Measurements from ENCODE around the gene CENPS. TPM values are rescaled to one million over a fixed set of nuclear protein-coding genes. Genes with fewer than 3 reads are reported as not detected.
A peak's percentile ranks its signal among the peaks of the same experiment; 100 is the strongest.
"Not testable (repeated sequence)": the region's sequence is repeated elsewhere in the genome, so short reads cannot be mapped to it uniquely, and the experiment has no call there.

Gene CENPS
- total and polyA plus RNA-seq, 2 donors from 2014 or later: 21.9 to 45.1 TPM

GRCh38 chr1:10419351-10419750 lies 10.9 kb upstream of the CENPS start:
- Histone ChIP-seq H3K4me1 (ENCODE audit: control insufficient read depth in 2 of 3, insufficient read depth in 2 of 3, low read depth in 1 of 3, low read length in 3 of 3) (no peaks in the 10 kb centered on the region), H3K9me3 (ENCODE audit: control insufficient read depth in 2 of 3, insufficient read depth in 1 of 3, low read length in 3 of 3) (no peaks in the 10 kb centered on the region), H3K27ac (ENCODE audit: low read depth in 2 of 2, low read length in 2 of 2) (no peak overlapping the region), H3K27me3 (ENCODE audit: control insufficient read depth, insufficient read depth, low read length) (no peaks in the 10 kb centered on the region), H3K36me3 (ENCODE audit: control insufficient read depth in 2 of 3, insufficient read depth in 3 of 3, low read length in 3 of 3) (peaks cover 2 to 26% (median 19%) of the 10 kb centered on the region in 3 donors), H3K4me3 (ENCODE audit: low read length in 3 of 3) (no peak overlapping the region), H3K9ac (ENCODE audit: low read length in 3 of 3) (no peak overlapping the region)
- DNase-seq (peak in 1 of 5 donors; percentile 40), FAIRE-seq (no peak)
- intact Hi-C loops (cut with DNase I): no loop called here
- no peak for TF ChIP-seq CTCF (IDR thresholded peaks at IDR 0.05; ENCODE audit: borderline replicate concordance, extremely low read depth, insufficient read depth)

GRCh38 chr1:10421637-10422036 lies 8.6 kb upstream of the CENPS start:
- no peaks in the 10 kb centered on the region for H3K27me3 ChIP-seq (ENCODE audit: control insufficient read depth, insufficient read depth, low read length)
- H3K9ac ChIP-seq (ENCODE audit: low read length in 3 of 3): no peak overlapping the region
- DNase-seq: peak in 1 of 5 donors; percentile 43
- no peak for TF ChIP-seq CTCF (IDR thresholded peaks at IDR 0.05; ENCODE audit: borderline replicate concordance, extremely low read depth, insufficient read depth)
- H3K27ac ChIP-seq (ENCODE audit: low read depth in 2 of 2, low read length in 2 of 2): no peak overlapping the region
- no peak for FAIRE-seq
- no peaks in the 10 kb centered on the region for H3K9me3 ChIP-seq (ENCODE audit: control insufficient read depth in 2 of 3, insufficient read depth in 1 of 3, low read length in 3 of 3)
- H3K4me3 ChIP-seq (ENCODE audit: low read length in 3 of 3): no peak overlapping the region
- intact Hi-C loops (cut with DNase I): loop anchor here (10.0 kb wide), 1 partner anchor 47 kb away; no protein-coding TSS in a partner anchor
- peaks cover 2 to 19% (median 13%) of the 10 kb centered on the region in 3 donors for H3K36me3 ChIP-seq (ENCODE audit: control insufficient read depth in 2 of 3, insufficient read depth in 3 of 3, low read length in 3 of 3)
- H3K4me1 ChIP-seq (ENCODE audit: control insufficient read depth in 2 of 3, insufficient read depth in 2 of 3, low read depth in 1 of 3, low read length in 3 of 3): no peaks in the 10 kb centered on the region

- no peak overlapping the region for H3K9ac ChIP-seq (ENCODE audit: low read length in 3 of 3)
- H3K4me3 ChIP-seq (ENCODE audit: low read length in 3 of 3): no peak overlapping the region
- H3K27me3 ChIP-seq (ENCODE audit: control insufficient read depth, insufficient read depth, low read length): no peaks in the 10 kb centered on the region
- no peak for FAIRE-seq
- H3K4me1 ChIP-seq (ENCODE audit: control insufficient read depth in 2 of 3, insufficient read depth in 2 of 3, low read depth in 1 of 3, low read length in 3 of 3): no peaks in the 10 kb centered on the region
- intact Hi-C loops (cut with DNase I): loop anchor here (10.0 kb wide), 1 partner anchor 49 kb away; no protein-coding TSS in a partner anchor
- TF ChIP-seq CTCF (IDR thresholded peaks at IDR 0.05; ENCODE audit: borderline replicate concordance, extremely low read depth, insufficient read depth): no peak
- peaks cover 0 to 7% (median 0%) of the 10 kb centered on the region in 3 donors for H3K36me3 ChIP-seq (ENCODE audit: control insufficient read depth in 2 of 3, insufficient read depth in 3 of 3, low read length in 3 of 3)
- DNase-seq: peak in 2 of 5 donors; percentile 23 to 54
- H3K9me3 ChIP-seq (ENCODE audit: control insufficient read depth in 2 of 3, insufficient read depth in 1 of 3, low read length in 3 of 3): no peaks in the 10 kb centered on the region
- H3K27ac ChIP-seq (ENCODE audit: low read depth in 2 of 2, low read length in 2 of 2): no peak overlapping the region
Observed at GRCh38 chr1:10424034-10424433, 6.2 kb upstream of the CENPS start.

GRCh38 chr1:10424651-10425050 lies 5.6 kb upstream of the CENPS start:
- no peak for FAIRE-seq
- peaks cover 0 to 3% (median 0%) of the 10 kb centered on the region in 3 donors for H3K36me3 ChIP-seq (ENCODE audit: control insufficient read depth in 2 of 3, insufficient read depth in 3 of 3, low read length in 3 of 3)
- no peak overlapping the region for H3K4me3 ChIP-seq (ENCODE audit: low read length in 3 of 3)
- H3K27me3 ChIP-seq (ENCODE audit: control insufficient read depth, insufficient read depth, low read length): no peaks in the 10 kb centered on the region
- H3K4me1 ChIP-seq (ENCODE audit: control insufficient read depth in 2 of 3, insufficient read depth in 2 of 3, low read depth in 1 of 3, low read length in 3 of 3): peaks cover 0 to under 1% (median 0%) of the 10 kb centered on the region in 3 donors
- TF ChIP-seq CTCF (IDR thresholded peaks at IDR 0.05; ENCODE audit: borderline replicate concordance, extremely low read depth, insufficient read depth): no peak
- H3K9ac ChIP-seq (ENCODE audit: low read length in 3 of 3): no peak overlapping the region
- H3K9me3 ChIP-seq (ENCODE audit: control insufficient read depth in 2 of 3, insufficient read depth in 1 of 3, low read length in 3 of 3): no peaks in the 10 kb centered on the region
- peak in 1 of 5 donors; percentile 6 for DNase-seq
- intact Hi-C loops (cut with DNase I): loop anchor here (10.0 kb wide), 1 partner anchor 50 kb away; no protein-coding TSS in a partner anchor
- H3K27ac ChIP-seq (ENCODE audit: low read depth in 2 of 2, low read length in 2 of 2): no peak overlapping the region

- H3K27ac ChIP-seq (ENCODE audit: low read depth in 2 of 2, low read length in 2 of 2); FAIRE-seq; H3K36me3 ChIP-seq (ENCODE audit: control insufficient read depth in 2 of 3, insufficient read depth in 3 of 3, low read length in 3 of 3); H3K9ac ChIP-seq (ENCODE audit: low read length in 3 of 3); H3K27me3 ChIP-seq (ENCODE audit: control insufficient read depth, insufficient read depth, low read length); H3K4me3 ChIP-seq (ENCODE audit: low read length in 3 of 3); H3K4me1 ChIP-seq (ENCODE audit: control insufficient read depth in 2 of 3, insufficient read depth in 2 of 3, low read depth in 1 of 3, low read length in 3 of 3); H3K9me3 ChIP-seq (ENCODE audit: control insufficient read depth in 2 of 3, insufficient read depth in 1 of 3, low read length in 3 of 3): not testable (repeated sequence)
- DNase-seq: peak in 3 of 5 donors; percentile 25 to 47 (median 34)
- intact Hi-C loops (cut with DNase I): loop anchor here (10.0 kb wide), 1 partner anchor 51 kb away; no protein-coding TSS in a partner anchor
Observed at GRCh38 chr1:10425826-10426534, 4.3 kb upstream of the CENPS start.

Data from kidney (tissue), 14 donors.